ENCODE results near the gene ZCCHC14. TPM values are rescaled to one million over a fixed set of nuclear protein-coding genes. Genes with fewer than 3 reads are reported as not detected.

Gene ZCCHC14
- total RNA-seq, 1 experiment from 2014 or later, result 37.8 TPM

DNA sequence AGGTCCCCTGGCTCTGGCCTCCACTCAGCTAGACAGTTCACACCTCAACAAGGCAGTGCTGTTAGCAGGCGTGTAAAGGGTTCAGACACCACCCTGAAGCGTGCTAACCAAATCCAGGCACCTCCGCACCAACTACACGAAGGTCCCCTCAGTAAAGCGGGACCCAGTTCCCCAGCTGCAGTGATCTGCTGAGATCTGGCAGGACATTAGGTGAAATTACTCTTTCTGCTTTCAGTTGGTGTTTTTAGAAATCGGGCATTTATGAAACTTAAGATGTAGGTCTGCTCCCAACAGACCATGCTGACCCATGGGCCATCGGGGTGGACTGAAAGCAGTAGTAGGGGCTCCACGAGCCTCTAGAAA is 136.4 kb downstream of the ZCCHC14 start:
- no peak overlapping the region for H3K4me2 ChIP-seq (ENCODE audit: low read length)
- no peaks in the 10 kb centered on the region for H3K4me1 ChIP-seq (ENCODE audit: control insufficient read depth in 1 of 2, insufficient read depth in 2 of 2, low read length in 2 of 2)
- no peak for TF ChIP-seq ZFX (IDR thresholded peaks at IDR 0.05)
- no peak for TF ChIP-seq YY1 (IDR thresholded peaks at IDR 0.05; ENCODE audit: extremely low read depth, insufficient replicate concordance, low read depth, low read length)
- no peak for TF ChIP-seq JUND (IDR thresholded peaks at IDR 0.05)
- TF ChIP-seq, protein P1, sequence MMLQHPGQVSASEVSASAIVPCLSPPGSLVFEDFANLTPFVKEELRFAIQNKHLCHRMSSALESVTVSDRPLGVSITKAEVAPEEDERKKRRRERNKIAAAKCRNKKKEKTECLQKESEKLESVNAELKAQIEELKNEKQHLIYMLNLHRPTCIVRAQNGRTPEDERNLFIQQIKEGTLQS (IDR thresholded peaks at IDR 0.05), result no peak
- TF ChIP-seq CTCF (IDR thresholded peaks at IDR 0.05 in 2 of 3, conservative IDR thresholded peaks at IDR 0.05 in 1 of 3; ENCODE audit: borderline replicate concordance in 1 of 3, insufficient read depth in 1 of 3, low read depth in 2 of 3, low read length in 2 of 3), result no peak
- TF ChIP-seq EGR1 (IDR thresholded peaks at IDR 0.05; ENCODE audit: low read depth), result no peak
- no peak for TF ChIP-seq EZH2 (IDR thresholded peaks at IDR 0.05)

More for the DNA sequence above, 136.4 kb downstream of the ZCCHC14 start:
- Histone ChIP-seq H2AFZ (ENCODE audit: low read depth, low read length, poor library complexity, severe bottlenecking) (no peak overlapping the region), H3K9me3 (ENCODE audit: control insufficient read depth in 1 of 2, insufficient read depth in 1 of 2, low read depth in 1 of 2, low read length in 2 of 2) (no peaks in the 10 kb centered on the region), H3K27ac (ENCODE audit: low read depth, low read length) (no peak overlapping the region), H3K36me3 (ENCODE audit: control insufficient read depth in 1 of 2, insufficient read depth in 2 of 2, low read length in 2 of 2) (peaks cover 14 to 33% of the 10 kb centered on the region in 2 experiments; a peak in 3 of 4 replicates), H3K79me2 (ENCODE audit: insufficient read depth, low read length) (peaks cover 17% of the 10 kb centered on the region; the same call in 1 of the 2 replicates), H4K20me1 (ENCODE audit: insufficient read depth) (no peaks in the 10 kb centered on the region), H3K27me3 (ENCODE audit: insufficient read depth, low read length) (no peaks in the 10 kb centered on the region), H3K4me3 (replicated peaks in 1 of 2; ENCODE audit: low read depth in 1 of 2, low read length in 2 of 2) (no peak overlapping the region), H3K9ac (ENCODE audit: low read length) (no peak overlapping the region), H3K9me2 (ENCODE audit: insufficient read depth) (no peaks in the 10 kb centered on the region)
- DNase-seq (ENCODE audit: low read depth, low spot score), result no peak
- ATAC-seq, result no peak
- RAD21 ChIA-PET (ENCODE audit: low non-redundant PET in 1 of 2, low total read pairs in 2 of 2, uncharacterized antibody in 2 of 2, unreplicated experiment in 2 of 2), result no interaction called here
- POLR2A ChIA-PET, result no interaction called here
- intact Hi-C loops (cut with micrococcal nuclease), result no loop called here
- CTCF ChIA-PET, result no interaction called here
- no TSS peak for BruUV-seq (replicated peaks)

Other genes starting within 250 kb of the ZCCHC14 start
- 12.2 TPM for gene C16orf95, start 175.6 kb downstream of the ZCCHC14 start, total RNA-seq (2021; ENCODE audit: unreplicated experiment)
- gene FBXO31, start 109.2 kb downstream of the ZCCHC14 start, total RNA-seq (2021; ENCODE audit: unreplicated experiment), result 52.1 TPM
- 93.8 TPM for gene MAP1LC3B, start 100.7 kb downstream of the ZCCHC14 start, total RNA-seq (2021; ENCODE audit: unreplicated experiment)
- gene JPH3, start 109.5 kb upstream of the ZCCHC14 start, total RNA-seq (2021; ENCODE audit: unreplicated experiment), result 0.10 TPM

Measured in HCT116 (cell line).